Activated effector memory CD4-positive, alpha-beta T cell treated with Interleukin-2 at 50 U/mL for 16 hours (primary cell): ENCODE measurements around the gene FAM81B.

Experiments used
- DNase-seq: peaks from one replicate; pipeline ENCODE4 v3.0.0-alpha.2; 2020

FAM81B gene

DNA sequence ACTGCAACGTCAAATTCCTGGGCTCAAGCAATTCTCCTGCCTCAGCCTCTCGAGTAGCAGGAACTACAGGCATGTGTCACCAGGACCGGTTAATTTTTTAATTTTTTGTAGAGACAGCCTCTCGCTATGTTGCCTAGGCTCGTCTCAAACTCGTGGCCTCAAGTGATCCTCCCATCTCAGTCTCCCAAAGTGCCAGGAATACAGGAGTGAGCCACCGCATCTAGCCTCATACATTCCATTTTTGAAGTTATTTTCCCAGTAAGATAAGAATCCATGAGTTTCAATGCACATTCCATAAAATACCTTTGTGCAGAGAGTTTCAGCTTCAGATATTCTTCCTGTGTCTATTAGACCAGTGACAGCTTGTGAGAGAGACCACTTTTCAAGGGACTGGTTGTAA, 93.3 kb downstream of the FAM81B start:
- DNase-seq, result no peak

DNA sequence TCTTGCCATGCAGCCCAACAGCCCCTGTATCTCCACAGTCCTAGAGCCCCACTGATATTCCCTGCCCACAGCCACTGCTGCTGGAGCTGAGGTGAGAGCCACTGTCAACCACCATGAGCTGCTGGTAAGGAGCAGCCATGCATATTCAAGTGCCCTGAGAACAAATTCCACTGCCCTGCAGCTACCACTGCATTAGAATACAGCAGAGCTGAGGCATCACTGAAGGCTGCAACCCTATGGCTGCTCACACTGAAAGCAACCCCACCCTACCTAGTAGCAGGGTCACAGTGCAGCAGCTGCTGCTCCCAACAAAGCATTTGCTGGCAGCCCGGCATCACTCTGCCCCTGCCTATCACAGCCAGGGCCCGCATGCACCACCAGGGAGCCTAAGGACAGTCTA, 95.0 kb downstream of the FAM81B start:
- DNase-seq, result no peak

DNA sequence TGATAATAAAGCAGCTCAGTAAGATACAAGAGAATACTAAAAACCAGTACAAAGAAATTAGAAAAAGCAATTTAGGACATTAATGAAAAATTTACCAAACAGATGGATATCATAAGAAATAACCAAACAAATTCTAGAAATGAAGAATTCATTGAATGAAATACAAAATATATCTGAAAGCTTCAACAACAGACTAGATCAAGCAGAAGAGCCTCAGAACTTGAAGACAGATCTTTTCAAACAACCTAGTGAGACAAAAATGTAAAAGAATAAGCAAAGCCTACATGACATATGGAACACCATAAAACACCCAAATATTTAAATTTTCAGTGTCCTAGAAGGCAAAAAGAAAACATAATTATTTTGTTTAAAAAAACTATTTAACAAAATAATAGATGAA, 96.7 kb downstream of the FAM81B start:
- DNase-seq, result no peak
